NCI-H2227 (cell line): Measurements from ENCODE around the gene HNRNPM.

Source experiments
- DNase-seq: peaks from one replicate; lab custom pipeline; 2025; ENCODE audit not compliant: unreplicated experiment; lab: John Stamatoyannopoulos, UW

The HNRNPM gene

DNA sequence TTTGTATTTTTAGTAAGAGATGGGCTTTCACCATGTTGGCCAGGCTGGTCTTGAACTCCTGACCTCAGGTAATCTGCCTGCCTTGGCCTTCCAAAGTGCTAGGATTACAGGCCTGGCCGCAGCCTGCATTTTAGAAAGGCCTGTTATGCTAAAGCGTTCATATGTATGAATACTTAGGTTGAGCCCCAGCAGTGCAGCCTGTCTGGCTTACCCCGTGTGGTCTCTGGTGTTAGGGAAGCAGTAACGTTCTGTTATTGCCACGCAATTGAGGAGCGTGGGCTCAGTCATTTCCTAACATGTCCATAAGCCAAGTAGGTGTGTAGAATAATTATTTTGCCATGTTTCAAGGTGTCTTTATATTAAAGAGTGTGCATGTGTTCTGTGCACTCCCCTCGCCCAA lies 14.3 kb downstream of the HNRNPM start:
- no peak for DNase-seq

DNA sequence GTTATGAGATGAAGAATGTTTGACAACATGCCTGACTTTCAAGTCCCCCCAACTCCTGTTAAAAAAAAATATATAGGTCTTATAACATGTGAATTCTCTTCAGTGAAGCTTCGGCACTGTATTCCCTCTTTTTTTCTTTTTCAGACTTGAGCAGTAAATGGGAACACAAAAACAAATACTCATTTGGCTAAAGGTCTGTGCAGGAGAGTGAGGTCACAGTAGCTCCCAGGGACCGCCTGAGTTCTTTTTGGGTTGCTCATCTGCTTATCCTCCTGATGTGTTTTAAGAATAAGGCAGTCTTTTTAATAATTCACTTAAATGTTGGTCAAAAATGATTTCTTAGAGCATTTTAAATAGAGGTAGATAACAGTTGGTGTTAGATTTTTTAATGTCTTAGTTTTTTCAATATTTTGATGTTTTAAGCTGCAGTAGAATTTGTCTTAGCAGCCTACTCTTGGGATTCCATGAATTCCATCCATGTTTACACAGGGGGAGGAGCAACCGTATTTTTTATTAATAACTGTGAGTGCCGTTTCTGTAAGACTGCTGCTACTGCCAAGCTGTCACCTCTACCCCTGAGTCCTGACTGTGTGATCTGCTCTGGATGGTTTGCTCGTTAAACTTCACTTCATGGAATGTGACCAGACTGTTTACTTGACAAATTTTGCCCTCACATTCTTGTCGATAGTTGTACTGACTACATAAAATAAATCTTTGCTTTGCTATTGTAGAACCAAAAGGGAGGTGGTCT lies 14.9 kb downstream of the HNRNPM start:
- DNase-seq = no peak

DNA sequence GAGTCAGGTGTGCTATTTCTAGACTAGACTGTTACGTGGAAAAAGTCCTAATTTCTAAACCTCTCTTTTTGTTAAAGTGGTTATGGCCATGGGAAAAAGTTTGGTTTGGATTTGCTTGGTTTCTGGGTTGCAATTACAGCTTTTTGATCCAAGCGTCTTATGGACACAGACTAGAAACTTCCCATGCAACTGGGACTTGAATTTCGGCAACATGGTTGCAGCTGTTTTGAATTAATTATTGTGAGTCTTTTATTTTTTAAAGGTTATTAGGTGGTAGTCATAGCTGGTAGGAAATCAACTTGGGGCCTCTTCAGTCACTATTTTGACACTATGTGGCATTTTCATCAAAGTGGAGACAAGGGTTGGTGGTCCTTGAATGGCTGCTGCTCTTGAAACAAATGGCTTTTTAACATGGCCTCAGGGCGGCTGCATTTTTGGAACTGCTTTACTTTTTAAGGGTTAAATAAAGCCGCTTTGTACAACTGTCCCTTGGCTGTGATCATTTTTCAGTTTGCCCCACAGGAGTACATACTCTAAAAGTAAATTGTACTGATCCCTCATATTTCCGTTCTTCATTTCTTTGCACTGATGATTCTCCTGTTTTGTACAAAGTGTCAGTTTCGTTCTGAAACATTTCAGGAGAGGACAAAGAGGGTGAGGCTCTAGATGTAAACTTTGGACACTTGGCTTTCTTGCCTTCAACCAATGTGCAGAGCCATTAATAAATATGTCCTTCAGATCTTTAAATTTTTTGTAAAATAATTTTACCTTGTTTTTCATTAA lies 15.9 kb downstream of the HNRNPM start:
- DNase-seq = no peak

DNA sequence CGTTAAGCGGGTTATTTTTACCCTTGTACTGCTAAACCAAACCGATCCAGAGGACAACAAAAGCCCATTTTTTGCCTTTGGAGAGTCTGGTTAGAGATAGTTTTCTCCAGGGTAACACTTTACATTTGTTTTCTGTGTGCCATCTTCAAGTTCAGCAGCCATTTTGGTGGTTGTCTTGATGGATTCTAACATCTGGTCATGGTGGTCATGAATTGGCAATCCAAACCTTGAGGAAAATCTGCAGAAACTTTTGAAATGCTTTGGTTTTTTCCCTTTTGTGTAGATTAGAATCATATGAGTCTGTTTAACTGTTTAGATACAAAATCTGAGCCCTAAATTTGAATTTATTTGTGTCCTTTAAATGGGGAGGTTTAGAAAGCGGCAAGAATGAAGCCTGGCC lies 16.6 kb downstream of the HNRNPM start:
- no peak for DNase-seq

DNA sequence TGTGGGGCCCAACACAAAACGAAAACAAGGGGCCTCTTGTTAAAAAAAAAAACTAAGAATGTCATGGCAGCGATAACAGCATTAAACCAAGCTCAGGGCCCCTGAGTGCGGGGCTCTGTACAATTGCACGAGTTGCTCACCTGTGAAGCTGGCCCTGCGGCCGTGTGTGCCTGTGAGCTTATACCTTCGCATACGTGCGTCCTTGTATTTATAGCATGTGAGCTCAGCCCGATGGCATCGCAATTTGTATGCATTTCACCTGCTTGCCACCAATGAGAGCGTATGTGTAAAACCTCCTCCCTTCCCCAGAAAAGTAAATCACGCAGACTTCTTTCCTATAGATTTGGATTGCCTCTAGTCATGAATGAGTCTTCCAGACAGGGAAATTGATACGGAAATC lies 17.1 kb downstream of the HNRNPM start:
- no peak for DNase-seq

DNA sequence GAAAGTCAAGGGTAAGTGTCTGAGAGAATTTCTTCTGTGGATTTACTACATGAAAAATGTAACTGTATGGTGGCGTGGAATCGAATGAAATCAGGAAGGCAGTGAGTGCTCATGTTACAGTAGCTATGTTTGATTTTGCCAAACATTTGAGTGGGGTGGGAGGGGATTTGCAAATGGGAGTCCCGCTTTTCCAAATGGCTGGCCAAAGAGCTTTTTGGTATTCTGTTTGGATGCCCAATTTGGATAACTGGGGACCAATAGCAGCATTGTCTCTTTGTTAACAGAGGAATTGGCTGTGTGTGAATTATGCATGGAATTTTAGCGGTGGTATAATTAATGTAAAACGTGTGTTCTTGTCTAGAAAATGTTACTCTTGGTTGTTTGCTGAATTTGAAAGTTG lies 17.8 kb downstream of the HNRNPM start:
- DNase-seq = no peak

DNA sequence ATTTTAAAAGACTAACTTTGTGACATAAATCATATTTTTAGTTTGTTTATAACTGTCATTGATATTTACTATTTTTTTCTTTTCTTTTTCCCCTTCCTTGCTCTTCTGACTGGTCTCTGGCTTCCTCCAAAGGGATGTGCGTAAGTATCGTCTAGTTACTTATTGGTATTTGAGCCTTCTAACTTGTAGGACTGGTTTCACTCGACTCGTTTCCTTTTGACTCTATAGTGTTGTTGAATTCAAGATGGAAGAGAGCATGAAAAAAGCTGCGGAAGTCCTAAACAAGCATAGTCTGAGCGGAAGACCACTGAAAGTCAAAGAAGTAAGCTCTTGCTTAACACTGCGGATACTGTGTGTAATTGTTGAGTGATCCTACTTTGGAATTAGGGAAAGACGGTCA lies 18.6 kb downstream of the HNRNPM start:
- DNase-seq = no peak

DNA sequence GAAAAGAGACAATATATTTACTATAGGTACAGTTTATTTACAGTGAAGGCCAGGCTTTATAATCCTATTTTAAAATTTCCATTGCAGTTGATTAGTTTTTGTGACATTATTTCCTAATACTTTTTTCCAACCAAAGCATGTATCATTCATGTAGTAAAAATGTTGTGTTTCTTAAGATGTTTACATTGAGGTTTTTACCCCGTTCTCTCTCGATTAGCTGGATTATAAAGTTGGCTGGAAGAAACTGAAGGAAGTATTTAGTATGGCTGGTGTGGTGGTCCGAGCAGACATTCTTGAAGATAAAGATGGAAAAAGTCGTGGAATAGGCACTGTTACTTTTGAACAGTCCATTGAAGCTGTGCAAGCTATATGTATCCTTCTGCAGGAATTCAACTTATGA lies 21.2 kb downstream of the HNRNPM start:
- no peak for DNase-seq

DNA sequence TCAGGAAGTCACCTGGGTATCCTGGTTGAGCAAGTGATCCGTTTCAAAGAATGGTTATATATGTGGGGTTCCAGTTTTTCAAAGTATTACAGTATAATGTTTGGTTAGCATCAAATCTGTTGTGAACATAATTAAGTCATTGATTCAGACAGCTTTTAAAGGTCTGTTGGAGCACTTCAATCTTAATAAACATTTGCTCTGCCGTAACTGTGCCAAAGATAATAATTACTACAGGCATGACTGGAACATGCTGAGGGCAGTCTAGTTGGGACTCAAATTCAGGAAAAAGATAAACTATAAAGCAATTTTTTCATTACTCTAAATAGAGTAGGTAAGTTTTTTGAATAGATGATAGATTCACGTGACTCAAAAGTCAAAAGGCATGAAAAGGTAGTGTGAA lies 23.3 kb downstream of the HNRNPM start:
- DNase-seq = no peak

DNA sequence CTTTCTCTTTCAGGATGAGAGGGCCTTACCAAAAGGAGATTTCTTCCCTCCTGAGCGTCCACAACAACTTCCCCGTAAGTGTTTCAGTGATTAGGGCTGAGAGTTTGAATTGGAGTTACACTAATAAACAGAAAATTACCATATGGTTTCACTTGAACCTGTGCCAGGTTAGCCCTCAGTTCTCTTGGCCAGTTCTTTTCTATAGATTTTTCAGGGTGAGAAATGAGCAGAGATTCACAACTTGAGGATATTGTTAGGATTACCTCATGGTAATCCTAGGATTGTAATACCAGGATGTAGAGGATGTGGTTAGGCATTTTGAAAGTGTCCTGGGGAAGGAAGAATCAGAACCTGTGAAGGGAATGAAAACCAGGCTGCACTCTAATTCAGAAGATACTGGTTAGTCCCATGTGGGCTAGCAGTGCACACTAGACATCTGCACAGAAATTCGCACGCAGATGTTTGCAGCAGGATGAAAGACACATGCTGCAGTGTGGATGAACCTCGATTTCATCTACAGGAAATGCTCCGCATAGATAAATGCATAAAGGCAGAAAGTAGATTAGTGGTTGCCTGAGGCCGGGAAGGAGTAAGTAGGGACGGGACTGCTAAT lies 24.1 kb downstream of the HNRNPM start:
- DNase-seq = no peak

DNA sequence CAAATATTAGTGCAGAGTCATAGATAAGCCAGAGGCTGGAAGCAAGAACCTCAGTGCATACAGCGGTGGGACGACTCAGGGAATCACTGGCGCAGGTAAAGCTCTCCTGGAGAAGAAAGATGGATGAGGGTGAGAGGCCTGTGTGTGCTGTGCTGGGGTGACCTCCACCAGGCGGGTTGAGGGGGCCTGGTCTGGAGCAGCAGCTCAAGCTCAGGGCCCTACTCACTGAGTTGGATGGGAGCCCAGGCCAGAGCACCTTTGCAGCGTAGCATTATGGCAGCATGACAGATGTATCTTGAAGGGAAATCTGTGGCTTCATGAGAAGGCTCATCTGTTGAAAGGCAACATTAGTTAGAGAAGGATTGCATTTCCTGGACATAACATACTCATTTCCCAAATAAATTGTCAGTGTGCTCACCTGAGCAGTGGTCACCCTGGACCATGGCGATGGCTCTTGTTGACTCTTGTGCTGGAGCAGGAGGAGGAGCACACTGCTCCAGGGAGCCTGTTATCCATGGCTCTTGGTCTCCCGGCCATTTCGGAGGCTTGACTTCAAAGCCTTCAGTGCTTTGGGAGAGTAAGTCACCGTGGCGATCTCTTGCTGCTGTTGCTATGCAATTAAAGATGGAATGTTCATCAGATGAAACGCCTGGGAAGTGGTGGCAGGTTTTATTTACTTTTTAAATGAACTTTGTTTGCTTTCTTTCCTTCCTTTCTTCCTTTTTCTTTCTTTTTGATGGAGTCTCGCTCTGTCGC lies 25.0 kb downstream of the HNRNPM start:
- DNase-seq = no peak

DNA sequence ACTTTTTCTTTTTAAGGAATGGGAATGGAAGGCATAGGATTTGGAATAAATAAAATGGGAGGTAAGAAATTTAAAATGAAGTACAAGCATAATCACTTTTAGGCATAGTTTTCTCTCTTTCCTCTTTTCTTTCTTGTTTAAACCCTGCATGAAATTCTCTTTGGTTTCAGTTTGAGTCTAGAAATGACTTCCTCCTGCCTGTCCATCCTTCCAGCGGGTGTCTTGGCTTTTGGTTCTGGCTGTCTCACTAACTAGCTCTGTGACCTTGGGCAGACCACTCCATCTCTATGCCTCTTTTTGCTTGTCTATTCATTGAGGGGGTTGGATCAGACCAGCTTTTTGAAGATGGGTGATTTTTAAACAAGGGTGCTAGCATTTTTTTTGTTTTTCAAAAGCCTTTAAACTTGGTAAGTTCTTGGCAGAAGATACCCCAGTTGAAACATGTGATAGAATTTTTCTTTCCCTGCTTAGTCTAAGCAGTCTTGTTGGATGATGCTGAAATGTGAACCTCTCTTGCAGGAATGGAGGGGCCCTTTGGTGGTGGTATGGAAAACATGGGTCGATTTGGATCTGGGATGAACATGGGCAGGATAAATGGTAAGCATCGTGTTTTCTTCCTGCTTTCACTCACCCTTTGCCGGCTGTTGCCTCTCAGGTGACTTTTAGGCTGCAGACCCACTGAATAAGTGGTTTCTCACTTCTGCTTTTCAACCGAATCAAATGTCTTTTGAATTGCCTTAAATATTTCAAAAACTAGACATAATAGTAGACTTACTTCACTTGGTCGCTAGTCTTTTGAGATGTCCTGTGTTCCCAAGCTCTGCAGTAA lies 29.1 kb downstream of the HNRNPM start:
- no peak for DNase-seq

DNA sequence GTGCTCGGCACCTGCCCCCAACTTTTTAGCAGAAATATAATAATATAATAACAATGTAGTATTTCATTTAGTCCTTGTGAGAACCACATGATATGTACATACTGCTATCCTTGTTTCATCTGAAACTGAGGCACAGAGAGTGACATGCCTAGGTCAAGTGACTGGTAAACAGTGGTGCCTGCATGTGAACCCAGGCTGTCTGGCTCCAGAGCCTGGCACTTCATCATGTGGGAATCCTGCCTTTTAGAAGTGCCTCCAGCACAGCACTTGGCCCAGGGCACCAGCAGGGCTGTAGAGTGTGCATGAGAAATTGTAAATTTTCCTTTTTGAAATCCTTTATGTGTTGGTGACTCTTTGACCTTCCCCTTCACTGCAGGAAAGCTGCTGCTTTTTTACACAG lies 30.2 kb downstream of the HNRNPM start:
- DNase-seq = no peak

DNA sequence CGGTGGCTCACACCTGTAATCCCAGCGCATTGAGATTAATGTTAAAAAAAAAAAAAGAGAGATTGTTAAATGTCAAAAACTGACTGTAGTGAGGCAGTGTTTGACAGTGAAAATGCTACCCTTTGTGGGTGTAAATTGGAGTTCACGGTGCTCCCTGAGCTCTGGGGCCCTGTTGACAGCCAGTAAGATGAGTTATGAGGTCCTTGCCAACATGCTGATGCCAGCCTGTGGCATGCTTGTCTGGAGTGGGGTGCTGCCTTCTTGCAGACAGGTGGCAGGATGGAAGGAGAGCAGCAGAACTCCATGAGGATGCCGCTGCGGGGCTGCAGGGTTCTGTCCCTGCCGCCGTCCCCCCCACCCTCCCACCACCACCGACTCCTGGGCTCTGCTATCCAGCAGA lies 31.7 kb downstream of the HNRNPM start:
- DNase-seq = no peak

DNA sequence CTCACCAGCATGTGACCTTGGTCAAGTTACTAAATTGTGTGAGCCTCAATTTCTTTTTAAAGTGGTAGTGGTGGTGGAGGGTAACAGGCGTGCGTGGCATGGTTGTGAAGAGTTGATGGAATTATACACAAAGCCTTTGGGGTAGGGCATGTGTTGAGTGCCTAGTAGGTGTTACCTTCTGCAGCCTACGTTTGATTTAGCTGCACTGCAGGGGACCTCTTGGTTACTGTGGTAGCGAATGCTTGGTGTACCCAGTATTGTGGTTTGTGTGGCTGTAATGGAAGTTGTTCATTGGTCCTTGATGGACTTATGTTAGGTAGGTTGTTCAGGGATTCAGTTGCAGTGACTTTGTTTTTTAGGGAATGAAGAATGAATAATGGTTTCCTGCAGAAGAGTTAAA lies 33.1 kb downstream of the HNRNPM start:
- DNase-seq = no peak

DNA sequence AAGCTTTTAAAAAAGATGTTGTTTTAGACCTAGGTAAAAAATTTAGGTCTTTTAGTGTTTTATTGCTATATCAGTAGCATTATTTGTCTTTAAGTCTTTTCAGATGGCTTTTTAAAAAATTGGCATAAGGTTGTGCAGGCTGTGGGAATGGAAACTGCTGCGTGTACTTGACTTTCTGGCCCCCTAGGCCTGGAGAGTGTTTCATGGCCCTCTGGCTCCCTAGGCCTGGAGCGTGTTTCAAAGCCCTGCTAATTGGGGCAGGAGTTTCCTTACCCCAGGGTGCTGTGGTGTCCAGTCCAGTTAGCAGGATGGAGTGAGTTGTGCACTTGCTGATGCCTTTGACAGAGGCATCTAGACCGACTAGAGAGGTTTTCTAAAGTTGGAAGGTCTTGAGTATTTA lies 33.8 kb downstream of the HNRNPM start:
- no peak for DNase-seq

DNA sequence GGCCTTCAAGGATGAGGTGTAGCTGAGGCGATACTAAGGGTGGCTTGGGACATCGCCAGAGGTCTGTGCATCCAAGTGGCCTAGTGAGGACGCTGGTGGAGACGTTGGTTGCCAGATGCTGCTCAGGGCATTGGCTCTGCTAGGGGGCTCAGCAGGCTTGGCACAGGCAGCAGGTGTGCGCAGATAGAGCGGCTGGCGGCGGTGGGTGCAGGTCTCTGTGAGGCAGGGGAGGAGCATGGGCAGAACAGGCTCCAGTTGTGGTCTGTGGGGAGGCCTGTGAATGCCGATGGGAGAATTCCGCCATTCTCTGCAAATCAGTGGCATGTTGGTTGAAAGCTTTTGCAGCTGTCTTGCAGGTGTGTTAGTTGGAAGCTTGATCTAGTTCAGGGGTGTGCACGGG lies 36.4 kb downstream of the HNRNPM start:
- DNase-seq = no peak

DNA sequence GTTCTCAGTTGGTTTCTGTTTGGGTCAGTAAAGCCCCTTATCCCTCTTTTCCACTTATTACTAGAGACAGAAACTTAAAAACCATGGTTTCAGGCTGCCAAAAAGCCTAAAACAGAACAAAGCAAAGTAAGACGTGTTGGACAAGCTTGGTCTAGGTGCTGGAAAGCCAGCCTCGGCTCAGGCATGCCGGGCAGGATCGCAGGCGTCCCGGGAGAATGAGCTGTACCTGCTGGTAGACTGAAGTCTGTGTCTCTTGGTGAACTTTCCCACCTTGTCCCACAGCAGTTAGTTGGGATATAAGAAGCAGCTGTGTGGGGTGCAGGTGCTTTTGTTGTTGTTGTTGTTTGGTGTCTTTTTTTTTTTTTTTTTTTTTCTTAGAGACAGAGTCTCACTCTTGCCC lies 36.8 kb downstream of the HNRNPM start:
- no peak for DNase-seq

DNA sequence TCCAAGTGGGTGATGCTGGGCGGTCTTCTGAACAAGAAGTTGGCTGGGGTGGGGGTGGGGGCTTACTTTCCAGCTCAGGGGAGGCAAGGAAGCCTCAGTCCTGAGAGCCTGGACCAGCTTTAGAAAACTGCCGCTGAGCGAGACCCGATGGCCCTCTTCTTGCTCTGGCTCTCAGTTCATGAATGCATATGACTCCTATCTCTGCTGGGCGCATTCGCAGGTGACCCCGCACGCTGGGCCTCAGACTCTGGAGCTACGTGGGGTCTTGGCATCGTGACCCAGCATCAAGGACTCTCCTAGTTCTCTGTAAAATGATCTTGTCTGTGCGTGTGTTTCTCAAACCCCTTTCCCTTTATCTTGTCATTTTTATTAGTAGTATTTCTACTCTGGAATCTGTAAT lies 37.9 kb downstream of the HNRNPM start:
- DNase-seq = no peak

DNA sequence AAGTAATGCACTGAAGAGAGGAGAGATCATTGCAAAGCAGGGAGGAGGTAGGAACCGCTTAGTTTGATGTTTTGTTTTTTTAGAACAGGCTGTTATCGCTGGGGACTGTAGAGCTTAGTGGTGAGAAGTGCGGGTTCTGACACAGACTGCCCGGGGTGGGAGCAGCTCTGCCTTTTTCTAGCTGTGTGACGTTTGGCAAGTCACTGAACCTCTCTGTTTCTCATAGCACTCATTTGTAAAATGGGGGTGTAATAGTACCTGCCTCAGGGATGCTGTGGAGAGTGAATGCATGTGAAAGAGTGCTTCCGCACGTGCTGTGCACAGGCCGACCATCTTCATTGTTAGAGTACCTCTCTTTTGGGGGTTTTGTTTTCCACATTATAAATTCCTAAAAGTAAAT lies 38.4 kb downstream of the HNRNPM start:
- no peak for DNase-seq
